ENCODE measurements around the gene KCNIP3. TPM values are rescaled to one million over a fixed set of nuclear protein-coding genes. Genes with fewer than 3 reads are reported as not detected.

KCNIP3 gene
- total and polyA plus RNA-seq, 4 donors, result 0.26 to 1.1 (median 0.62) TPM

DNA sequence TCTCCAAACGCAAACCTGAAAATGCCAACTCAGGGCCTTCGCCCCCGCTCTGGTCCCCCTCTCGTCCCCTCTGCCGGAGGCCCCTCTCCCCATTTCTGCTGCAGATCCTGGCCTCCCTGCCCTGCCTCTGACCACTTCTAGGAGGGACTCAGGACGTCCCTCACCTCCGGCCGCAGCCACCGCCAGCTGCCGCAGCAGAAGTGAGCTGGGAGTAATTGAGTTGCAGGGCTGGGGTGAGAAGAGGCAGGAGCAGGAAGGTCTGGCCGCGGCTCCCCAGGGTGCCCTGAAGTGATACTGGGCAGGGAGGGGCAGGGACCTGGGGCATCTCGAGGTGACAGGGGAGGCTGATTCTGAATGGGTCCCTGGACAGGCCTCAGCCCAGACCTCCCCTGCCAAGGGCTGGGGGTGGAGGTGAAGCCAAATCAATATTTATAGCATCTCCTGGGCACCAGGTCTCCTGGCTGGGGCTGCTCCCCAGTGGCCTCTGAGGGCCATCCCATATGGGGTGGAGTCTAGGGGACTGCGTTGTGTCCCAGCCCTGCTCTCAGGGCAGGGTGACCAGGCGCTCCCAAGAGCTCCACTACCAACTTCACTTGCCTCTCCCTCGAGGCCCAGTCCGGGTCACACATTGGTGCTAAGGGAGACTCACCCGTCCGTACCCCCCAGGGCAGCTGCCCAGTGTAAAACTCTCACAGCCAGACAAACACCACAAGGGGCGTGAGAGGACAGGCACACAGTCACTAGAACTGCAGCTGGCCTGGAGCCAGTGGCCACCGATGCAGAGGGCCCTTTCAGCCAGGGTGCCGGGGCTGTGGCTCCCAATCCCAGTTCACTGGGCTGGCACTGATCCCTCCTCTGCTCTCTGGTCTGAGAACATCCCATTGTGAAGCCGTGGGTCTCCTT is 33.0 kb downstream of the KCNIP3 start:
- no peaks in the 10 kb centered on the region for H3K27me3 ChIP-seq (ENCODE audit: control insufficient read depth in 4 of 4, insufficient read depth in 4 of 4, low read length in 3 of 4)
- H3K4me3 ChIP-seq (ENCODE audit: low read depth in 1 of 3, low read length in 3 of 3), result no peak overlapping the region
- no peak for DNase-seq (ENCODE audit: low spot score)
- WGBS, result 80% methylated on average over 23 of the region's 23 CpGs
- H3K36me3 ChIP-seq (ENCODE audit: control insufficient read depth in 4 of 4, insufficient read depth in 3 of 4, low read depth in 1 of 4, low read length in 3 of 4), result no peaks in the 10 kb centered on the region
- TF ChIP-seq YY1 (IDR thresholded peaks at IDR 0.05) (no peak), RAD21 (IDR thresholded peaks at IDR 0.05) (no peak), HNF4A (conservative IDR thresholded peaks at IDR 0.05) (no peak), JUND (IDR thresholded peaks at IDR 0.05) (no peak), TAF1 (conservative IDR thresholded peaks at IDR 0.05) (no peak), SP1 (IDR thresholded peaks at IDR 0.05) (no peak), HNF4G (IDR thresholded peaks at IDR 0.05) (no peak), EGR1 (IDR thresholded peaks at IDR 0.05; ENCODE audit: low read depth in 2 of 2) (no peak), NR2F2 (IDR thresholded peaks at IDR 0.05) (no peak), RXRA (IDR thresholded peaks at IDR 0.05) (no peak), GABPA (IDR thresholded peaks at IDR 0.05 in 1 of 2, conservative IDR thresholded peaks at IDR 0.05 in 1 of 2) (no peak), FOXA2 (IDR thresholded peaks at IDR 0.05) (no peak), FOXA1 (IDR thresholded peaks at IDR 0.05) (no peak)
- TF ChIP-seq, protein P1, sequence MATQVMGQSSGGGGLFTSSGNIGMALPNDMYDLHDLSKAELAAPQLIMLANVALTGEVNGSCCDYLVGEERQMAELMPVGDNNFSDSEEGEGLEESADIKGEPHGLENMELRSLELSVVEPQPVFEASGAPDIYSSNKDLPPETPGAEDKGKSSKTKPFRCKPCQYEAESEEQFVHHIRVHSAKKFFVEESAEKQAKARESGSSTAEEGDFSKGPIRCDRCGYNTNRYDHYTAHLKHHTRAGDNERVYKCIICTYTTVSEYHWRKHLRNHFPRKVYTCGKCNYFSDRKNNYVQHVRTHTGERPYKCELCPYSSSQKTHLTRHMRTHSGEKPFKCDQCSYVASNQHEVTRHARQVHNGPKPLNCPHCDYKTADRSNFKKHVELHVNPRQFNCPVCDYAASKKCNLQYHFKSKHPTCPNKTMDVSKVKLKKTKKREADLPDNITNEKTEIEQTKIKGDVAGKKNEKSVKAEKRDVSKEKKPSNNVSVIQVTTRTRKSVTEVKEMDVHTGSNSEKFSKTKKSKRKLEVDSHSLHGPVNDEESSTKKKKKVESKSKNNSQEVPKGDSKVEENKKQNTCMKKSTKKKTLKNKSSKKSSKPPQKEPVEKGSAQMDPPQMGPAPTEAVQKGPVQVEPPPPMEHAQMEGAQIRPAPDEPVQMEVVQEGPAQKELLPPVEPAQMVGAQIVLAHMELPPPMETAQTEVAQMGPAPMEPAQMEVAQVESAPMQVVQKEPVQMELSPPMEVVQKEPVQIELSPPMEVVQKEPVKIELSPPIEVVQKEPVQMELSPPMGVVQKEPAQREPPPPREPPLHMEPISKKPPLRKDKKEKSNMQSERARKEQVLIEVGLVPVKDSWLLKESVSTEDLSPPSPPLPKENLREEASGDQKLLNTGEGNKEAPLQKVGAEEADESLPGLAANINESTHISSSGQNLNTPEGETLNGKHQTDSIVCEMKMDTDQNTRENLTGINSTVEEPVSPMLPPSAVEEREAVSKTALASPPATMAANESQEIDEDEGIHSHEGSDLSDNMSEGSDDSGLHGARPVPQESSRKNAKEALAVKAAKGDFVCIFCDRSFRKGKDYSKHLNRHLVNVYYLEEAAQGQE (IDR thresholded peaks at IDR 0.05), result no peak
- TF ChIP-seq, protein P2, sequence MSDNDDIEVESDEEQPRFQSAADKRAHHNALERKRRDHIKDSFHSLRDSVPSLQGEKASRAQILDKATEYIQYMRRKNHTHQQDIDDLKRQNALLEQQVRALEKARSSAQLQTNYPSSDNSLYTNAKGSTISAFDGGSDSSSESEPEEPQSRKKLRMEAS (IDR thresholded peaks at IDR 0.05), result no peak
- TF ChIP-seq, protein P3, sequence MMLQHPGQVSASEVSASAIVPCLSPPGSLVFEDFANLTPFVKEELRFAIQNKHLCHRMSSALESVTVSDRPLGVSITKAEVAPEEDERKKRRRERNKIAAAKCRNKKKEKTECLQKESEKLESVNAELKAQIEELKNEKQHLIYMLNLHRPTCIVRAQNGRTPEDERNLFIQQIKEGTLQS (IDR thresholded peaks at IDR 0.05), result no peak
- TF ChIP-seq, protein P4, sequence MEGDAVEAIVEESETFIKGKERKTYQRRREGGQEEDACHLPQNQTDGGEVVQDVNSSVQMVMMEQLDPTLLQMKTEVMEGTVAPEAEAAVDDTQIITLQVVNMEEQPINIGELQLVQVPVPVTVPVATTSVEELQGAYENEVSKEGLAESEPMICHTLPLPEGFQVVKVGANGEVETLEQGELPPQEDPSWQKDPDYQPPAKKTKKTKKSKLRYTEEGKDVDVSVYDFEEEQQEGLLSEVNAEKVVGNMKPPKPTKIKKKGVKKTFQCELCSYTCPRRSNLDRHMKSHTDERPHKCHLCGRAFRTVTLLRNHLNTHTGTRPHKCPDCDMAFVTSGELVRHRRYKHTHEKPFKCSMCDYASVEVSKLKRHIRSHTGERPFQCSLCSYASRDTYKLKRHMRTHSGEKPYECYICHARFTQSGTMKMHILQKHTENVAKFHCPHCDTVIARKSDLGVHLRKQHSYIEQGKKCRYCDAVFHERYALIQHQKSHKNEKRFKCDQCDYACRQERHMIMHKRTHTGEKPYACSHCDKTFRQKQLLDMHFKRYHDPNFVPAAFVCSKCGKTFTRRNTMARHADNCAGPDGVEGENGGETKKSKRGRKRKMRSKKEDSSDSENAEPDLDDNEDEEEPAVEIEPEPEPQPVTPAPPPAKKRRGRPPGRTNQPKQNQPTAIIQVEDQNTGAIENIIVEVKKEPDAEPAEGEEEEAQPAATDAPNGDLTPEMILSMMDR (IDR thresholded peaks at IDR 0.05; ENCODE audit: low read depth, low read length, missing input control), result no peak
- TF ChIP-seq, protein P5, sequence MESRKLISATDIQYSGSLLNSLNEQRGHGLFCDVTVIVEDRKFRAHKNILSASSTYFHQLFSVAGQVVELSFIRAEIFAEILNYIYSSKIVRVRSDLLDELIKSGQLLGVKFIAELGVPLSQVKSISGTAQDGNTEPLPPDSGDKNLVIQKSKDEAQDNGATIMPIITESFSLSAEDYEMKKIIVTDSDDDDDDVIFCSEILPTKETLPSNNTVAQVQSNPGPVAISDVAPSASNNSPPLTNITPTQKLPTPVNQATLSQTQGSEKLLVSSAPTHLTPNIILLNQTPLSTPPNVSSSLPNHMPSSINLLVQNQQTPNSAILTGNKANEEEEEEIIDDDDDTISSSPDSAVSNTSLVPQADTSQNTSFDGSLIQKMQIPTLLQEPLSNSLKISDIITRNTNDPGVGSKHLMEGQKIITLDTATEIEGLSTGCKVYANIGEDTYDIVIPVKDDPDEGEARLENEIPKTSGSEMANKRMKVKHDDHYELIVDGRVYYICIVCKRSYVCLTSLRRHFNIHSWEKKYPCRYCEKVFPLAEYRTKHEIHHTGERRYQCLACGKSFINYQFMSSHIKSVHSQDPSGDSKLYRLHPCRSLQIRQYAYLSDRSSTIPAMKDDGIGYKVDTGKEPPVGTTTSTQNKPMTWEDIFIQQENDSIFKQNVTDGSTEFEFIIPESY (IDR thresholded peaks at IDR 0.05), result no peak
- no peak overlapping the region for H3K27ac ChIP-seq (ENCODE audit: low read depth in 1 of 2, low read length in 2 of 2)
- no peak overlapping the region for H3K9ac ChIP-seq (ENCODE audit: low read depth in 1 of 2, low read length in 2 of 2)
- no peaks in the 10 kb centered on the region for H3K9me3 ChIP-seq (ENCODE audit: control insufficient read depth in 4 of 4, low read length in 3 of 4)
- H3K4me1 ChIP-seq (ENCODE audit: control insufficient read depth in 4 of 4, insufficient read depth in 4 of 4, low read length in 3 of 4), result no peaks in the 10 kb centered on the region

Measured in liver (tissue), 9 donors.